GM12872 (cell line): ENCODE results near the gene BRIP1.

Experiments used
- TF ChIP-seq, protein P1 (sequence below): IDR thresholded peaks from 3 replicates; pipeline ENCODE4 v1.5.1; 2011; ENCODE audit warnings: low read depth, mild to moderate bottlenecking, low read length, moderate library complexity; ENCODE audit not compliant: insufficient read depth

The BRIP1 gene

DNA sequence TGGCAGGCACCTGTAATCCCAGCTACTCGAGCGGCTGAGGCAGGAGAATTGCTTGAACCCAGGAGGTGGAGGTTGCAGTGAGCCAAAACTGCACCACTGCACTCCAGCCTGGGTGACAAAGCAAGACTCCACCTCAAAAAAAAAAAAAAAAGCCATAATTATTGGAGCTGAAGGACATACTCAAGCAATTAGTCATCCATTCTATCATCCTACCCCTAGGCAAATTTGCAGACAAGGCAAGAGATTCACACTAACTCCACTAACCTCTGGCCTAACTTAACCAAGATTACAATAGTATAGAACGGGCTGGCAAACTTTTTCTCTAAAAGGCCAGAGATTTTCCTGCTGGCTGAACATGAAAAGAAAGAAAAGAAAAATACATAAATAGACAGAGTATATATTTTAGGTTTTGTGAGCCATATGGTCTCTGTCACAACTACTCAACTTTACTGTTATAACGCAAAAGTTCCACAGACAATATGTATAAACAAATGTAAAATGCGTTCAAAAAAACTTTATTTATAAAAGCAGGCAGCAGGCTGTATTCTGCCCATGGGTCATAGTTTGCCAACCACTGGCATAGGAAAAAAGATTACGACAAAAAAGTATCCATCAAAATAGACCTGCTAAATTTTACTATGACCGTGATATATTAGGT is 29.7 kb downstream of the BRIP1 start:
- TF ChIP-seq, protein P1, sequence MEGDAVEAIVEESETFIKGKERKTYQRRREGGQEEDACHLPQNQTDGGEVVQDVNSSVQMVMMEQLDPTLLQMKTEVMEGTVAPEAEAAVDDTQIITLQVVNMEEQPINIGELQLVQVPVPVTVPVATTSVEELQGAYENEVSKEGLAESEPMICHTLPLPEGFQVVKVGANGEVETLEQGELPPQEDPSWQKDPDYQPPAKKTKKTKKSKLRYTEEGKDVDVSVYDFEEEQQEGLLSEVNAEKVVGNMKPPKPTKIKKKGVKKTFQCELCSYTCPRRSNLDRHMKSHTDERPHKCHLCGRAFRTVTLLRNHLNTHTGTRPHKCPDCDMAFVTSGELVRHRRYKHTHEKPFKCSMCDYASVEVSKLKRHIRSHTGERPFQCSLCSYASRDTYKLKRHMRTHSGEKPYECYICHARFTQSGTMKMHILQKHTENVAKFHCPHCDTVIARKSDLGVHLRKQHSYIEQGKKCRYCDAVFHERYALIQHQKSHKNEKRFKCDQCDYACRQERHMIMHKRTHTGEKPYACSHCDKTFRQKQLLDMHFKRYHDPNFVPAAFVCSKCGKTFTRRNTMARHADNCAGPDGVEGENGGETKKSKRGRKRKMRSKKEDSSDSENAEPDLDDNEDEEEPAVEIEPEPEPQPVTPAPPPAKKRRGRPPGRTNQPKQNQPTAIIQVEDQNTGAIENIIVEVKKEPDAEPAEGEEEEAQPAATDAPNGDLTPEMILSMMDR: no peak

DNA sequence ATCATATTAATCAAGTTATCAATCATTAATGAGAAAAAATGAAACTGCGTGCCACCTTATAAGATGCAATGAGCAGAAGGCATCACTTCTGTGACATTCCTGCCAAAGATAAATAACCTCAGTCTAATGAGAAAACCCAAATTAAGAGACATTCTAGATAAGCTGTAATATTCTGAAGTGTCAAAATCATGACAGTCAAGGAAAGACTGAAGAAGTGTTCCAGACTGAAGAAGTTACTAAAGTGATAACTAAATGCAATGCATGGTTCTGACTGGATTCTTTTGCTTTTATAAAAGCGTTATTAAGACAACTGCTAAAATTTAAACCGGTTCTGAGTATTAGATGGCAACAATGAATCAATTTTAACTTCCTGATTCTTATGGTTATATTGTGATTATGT is 30.9 kb downstream of the BRIP1 start:
- TF ChIP-seq, protein P1: no peak

DNA sequence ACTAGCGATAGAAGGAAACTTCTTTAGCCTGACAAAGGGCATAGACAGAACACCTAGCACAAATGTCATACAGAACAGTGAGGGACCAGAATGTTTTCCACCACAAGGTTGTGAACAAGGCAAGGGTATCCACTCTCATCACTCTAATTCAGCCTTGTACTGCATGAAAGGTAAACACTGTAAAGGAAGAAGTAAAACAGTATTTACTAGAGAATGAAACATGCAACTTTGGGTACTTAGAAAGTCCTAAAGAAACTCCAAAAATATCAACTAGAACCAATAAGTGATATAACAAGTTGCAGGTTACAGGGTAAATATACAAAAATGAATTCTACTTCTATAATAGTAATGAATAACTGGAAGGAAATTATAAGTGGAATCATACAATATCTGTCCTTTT is 32.2 kb downstream of the BRIP1 start:
- TF ChIP-seq, protein P1: no peak

DNA sequence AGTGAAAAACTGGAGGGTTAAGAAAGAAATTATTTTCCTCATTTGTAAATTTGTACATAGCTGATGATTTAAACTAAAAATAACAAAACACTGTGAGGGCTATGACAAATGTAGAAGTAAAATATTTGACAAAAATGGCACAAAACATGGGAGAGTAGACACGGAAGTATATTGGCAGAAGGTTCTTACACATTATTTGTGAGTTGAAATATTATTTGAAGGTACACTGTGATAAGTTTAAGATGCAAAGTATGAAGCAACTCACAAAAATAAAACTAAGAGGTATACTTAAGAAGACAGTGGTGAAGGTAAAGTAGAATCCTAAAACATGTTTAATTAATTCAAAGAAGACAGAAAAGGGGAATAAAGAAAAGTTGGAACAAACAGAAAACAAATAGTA is 34.6 kb downstream of the BRIP1 start:
- TF ChIP-seq, protein P1: no peak

DNA sequence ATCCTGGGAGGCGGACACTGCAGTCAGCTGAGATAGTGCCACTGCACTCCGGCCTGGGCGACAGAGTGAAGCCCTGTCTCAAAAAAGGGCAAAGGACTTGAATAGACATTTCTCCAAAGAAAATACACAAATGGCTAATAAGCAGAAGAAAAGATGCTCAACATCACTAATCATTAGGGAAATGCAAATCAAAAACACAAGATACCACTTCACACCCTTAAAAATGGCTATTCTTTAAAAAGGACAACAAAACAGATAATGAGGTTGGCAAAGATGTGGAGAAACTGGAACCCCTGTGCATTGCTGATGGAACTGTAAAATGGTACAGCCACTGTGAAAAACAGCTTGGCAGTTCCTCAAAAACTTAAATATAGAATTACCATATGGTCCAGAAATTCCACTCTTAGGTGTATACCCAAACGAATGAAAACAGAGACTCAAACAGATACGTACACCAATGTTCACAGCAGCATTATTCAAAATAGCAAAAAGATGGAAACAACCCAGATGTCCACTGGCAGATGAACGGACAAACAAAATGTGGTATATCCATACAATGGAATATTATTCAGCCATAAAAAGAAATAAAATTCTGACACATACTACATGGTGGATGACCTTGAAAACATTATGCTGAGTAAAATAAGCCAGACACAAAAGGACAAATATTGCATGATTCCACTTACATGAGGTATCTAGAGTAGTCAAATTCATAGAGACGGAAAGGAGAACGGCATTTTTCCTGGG is 35.5 kb downstream of the BRIP1 start:
- TF ChIP-seq, protein P1: no peak

DNA sequence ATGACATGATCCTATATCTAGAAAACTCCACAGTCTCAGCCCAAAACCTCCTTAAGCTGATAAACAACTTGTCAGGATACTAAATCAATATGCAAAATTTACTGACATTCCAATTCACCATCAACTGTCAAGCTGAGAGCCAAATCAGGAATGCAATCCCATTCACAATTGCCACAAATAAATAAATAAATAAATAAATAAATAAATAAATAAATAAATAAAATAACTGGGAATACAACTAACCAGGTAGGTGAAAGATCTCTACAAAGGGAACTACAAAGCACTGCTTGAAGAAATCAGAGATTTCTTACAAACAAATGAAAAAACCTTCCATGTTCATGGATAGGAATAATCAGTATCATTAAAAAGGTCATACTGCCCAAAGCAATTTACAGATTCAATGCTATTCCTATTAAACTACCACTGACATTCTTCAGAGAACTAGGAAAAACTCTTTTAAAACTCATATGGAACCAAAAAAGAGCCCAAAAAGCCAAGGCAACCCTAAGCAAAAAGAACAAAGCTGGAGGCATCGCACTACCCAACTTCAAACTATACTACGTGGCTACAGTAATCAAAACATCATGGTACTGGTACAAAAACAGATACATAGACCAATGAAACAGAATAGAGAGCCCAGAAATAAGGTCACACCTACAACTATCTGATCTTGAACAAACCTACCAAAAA is 37.7 kb downstream of the BRIP1 start:
- TF ChIP-seq, protein P1: no peak

DNA sequence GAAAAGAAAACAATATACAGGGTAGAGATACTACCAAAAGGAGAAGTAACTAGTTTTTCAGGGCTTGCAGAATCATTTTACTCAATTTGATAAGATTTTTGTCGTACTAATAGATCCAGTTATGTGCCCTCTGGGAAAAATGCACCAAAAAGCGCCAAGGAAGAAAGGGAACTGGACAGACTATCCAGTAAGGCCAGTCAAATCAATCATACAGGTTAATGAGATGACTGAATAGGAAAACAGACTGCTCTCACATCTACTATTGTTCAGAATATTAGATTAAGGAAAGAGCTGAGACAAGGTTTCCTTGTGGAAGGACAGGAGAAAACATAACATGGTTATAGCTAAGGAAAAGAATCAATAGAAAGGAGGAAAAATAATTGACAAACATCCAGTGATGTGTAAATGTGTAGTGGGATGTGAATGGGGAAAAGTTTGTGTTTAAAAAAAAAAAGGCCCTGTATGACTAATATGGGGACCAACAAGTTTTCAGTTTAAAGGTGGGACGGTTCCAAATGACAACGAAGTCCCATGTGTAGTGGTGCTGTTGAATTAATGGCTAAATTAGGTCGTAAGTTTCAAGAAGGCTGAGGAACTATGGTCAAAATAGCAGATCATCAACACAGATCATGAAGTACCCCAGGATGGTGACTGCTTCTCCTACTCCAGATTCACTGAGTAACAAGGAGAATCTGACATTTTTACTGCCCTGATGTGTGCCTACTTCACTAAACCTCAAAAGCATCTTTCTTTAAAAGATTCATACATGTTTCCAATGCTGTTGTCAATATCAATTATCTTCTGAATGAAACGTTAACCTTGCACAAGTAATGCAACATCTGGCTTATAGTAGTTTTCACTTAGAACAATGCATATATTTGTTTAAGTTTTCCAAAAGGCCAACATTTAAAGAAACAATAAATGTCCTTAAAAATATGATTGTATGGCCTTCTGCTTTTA is 40.7 kb downstream of the BRIP1 start:
- TF ChIP-seq, protein P1: no peak
